ENCODE results near the gene ESYT3. TPM values are rescaled to one million over a fixed set of nuclear protein-coding genes. Genes with fewer than 3 reads are reported as not detected.
"Not testable (repeated sequence)": the region's sequence is repeated elsewhere in the genome, so short reads cannot be mapped to it uniquely, and the experiment has no call there.

ESYT3 gene
- total RNA-seq, 1 donor from 2014 or later: not detected

DNA sequence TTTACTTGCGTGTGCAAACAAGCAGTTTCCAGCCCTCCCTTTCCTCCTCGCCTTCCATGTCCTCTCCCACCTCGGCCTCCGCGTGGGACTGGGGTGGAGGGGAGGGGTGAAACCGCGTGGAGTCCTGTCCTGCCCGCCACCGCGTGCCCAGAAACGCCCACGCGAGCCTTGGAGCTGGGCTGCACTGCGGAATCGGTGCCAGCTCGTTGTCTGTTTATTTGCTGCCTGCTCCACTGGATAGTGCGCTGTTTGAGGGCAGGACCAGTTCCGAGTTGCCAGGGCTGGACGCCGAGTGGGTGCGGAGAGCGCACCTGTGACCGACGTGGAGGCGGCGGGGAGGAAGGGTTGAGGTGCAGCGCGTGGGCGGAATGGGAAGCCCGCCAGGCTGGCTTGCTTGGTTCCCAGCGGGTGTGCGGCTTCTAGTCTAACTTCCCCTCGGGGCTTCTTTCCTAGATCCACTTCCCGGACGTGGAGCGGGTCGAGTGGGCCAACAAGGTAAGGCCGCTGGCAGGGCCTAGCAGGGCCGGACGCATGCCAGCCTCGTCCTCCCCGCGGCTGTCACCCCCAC is 17.3 kb downstream of the ESYT3 start:
- no peak for ATAC-seq (ENCODE audit: low read depth)
- TF ChIP-seq, protein P1, sequence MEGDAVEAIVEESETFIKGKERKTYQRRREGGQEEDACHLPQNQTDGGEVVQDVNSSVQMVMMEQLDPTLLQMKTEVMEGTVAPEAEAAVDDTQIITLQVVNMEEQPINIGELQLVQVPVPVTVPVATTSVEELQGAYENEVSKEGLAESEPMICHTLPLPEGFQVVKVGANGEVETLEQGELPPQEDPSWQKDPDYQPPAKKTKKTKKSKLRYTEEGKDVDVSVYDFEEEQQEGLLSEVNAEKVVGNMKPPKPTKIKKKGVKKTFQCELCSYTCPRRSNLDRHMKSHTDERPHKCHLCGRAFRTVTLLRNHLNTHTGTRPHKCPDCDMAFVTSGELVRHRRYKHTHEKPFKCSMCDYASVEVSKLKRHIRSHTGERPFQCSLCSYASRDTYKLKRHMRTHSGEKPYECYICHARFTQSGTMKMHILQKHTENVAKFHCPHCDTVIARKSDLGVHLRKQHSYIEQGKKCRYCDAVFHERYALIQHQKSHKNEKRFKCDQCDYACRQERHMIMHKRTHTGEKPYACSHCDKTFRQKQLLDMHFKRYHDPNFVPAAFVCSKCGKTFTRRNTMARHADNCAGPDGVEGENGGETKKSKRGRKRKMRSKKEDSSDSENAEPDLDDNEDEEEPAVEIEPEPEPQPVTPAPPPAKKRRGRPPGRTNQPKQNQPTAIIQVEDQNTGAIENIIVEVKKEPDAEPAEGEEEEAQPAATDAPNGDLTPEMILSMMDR (IDR thresholded peaks at IDR 0.05): no peak
- CTCF ChIA-PET: no interaction called here
- H3K4me3 Mint-ChIP-seq: no peak overlapping the region
- peaks cover 6% of the 10 kb centered on the region for H3K27me3 Mint-ChIP-seq
- H3K27ac Mint-ChIP-seq: no peak overlapping the region
- intact Hi-C loops (cut with micrococcal nuclease): no loop called here
- H3K36me3 Mint-ChIP-seq (ENCODE audit: low read depth): no peaks in the 10 kb centered on the region
- no peaks in the 10 kb centered on the region for H3K9me3 Mint-ChIP-seq
- no peak for DNase-seq
- no peaks in the 10 kb centered on the region for H3K4me1 Mint-ChIP-seq
- POLR2A ChIA-PET: no interaction called here

DNA sequence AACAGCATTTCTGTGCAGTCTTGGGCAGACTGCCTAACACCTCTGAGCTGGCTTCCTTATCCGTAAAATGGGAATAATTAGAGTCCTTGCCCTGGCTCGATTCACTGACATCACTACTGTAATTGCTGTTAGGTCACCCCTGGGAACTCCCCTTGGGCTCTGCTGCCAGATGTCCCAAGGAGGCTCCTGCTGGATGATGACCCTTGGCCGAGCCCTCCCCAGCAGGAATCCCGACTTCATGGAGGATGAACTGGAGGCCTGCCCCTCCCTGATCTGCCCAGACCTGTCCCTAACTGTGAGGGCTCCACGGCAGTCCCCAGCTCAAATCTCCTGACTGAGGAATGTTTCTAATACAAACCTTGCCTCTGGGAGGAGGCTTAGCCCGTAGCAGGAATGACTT is 18.0 kb downstream of the ESYT3 start:
- H3K4me3 Mint-ChIP-seq: no peak overlapping the region
- TF ChIP-seq, protein P1 (IDR thresholded peaks at IDR 0.05): no peak
- intact Hi-C loops (cut with micrococcal nuclease): no loop called here
- H3K27me3 Mint-ChIP-seq: peaks cover 8% of the 10 kb centered on the region
- DNase-seq (no peak), ATAC-seq (ENCODE audit: low read depth) (no peak)
- no peaks in the 10 kb centered on the region for H3K9me3 Mint-ChIP-seq
- CTCF ChIA-PET: no interaction called here
- no peaks in the 10 kb centered on the region for H3K36me3 Mint-ChIP-seq (ENCODE audit: low read depth)
- no peak overlapping the region for H3K27ac Mint-ChIP-seq
- no peaks in the 10 kb centered on the region for H3K4me1 Mint-ChIP-seq
- POLR2A ChIA-PET: no interaction called here

DNA sequence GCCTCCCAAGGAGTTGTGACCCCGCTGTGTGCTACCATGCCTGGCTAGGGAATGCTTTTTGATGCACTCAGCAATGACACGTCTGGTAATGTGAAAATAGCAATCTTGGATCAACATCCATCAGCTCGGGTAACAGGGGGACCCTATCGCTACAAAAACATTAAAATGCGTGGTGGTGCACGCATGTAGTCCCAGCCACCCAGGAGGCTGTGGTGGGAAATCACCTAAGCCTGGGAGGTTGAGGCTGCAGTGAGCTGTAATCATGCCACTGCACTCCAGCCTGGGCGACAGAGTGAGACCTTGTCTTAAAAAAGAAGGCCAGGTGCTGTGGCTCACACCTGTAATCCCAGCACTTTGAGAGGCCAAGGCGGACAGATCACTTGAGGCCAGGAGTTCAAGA is 19.5 kb downstream of the ESYT3 start:
- CTCF ChIA-PET; H3K27ac Mint-ChIP-seq; DNase-seq; ATAC-seq (ENCODE audit: low read depth); intact Hi-C loops (cut with micrococcal nuclease); H3K36me3 Mint-ChIP-seq (ENCODE audit: low read depth); POLR2A ChIA-PET; H3K9me3 Mint-ChIP-seq; H3K4me1 Mint-ChIP-seq; H3K4me3 Mint-ChIP-seq: not testable (repeated sequence)
- peaks cover 11% of the 10 kb centered on the region for H3K27me3 Mint-ChIP-seq

DNA sequence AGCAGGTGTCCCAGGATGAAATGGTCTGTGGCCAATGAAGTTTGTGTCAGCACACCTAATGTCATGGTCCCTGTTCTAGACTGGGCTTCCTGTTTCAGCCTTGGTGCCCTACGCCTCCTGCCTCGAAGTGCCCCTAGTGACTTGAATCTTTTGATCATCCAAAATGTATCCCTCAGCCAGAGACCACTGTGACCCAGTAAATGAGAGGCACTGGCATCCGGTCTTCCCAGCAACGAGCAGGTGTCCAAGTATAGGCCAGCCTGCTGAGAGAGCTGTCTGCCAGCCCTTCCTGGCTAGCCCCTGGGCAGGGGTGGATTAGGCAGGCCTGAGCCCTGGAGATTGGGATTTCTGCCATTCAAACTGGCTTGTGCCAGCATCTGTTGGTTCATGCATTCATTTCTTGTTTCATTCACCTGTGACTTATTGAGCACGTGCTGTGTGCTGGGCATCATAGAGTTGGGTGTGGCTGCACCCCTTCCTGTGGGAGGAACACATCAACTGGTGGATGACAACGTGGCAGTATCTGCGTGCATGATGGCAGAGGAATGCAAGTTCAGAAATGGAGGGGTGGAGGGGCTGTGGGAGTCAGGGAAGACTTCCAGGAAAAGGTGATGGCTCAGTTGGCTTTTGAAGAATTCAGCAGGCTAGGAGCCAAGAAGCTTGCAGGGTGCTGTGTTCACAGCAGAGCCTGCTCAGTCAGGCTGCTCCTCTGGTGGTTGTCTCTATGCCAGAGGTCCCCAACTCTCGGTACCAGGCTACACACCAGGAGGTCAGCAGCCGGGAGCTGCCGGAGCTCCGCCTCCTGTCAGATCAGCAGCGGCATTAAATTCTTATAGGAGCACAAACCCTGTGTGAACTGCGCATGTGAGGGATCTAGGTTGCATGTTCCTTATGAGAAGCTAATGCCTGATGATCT is 21.6 kb downstream of the ESYT3 start:
- ChIA-PET POLR2A (no interaction called here), CTCF (no interaction called here)
- Mint-ChIP-seq H3K27ac (no peak overlapping the region), H3K4me3 (no peak overlapping the region), H3K4me1 (no peaks in the 10 kb centered on the region), H3K36me3 (ENCODE audit: low read depth) (no peaks in the 10 kb centered on the region), H3K27me3 (peaks cover 11% of the 10 kb centered on the region), H3K9me3 (no peaks in the 10 kb centered on the region)
- TF ChIP-seq, protein P1 (IDR thresholded peaks at IDR 0.05): no peak
- intact Hi-C loops (cut with micrococcal nuclease): no loop called here
- DNase-seq: no peak
- ATAC-seq (ENCODE audit: low read depth): no peak

DNA sequence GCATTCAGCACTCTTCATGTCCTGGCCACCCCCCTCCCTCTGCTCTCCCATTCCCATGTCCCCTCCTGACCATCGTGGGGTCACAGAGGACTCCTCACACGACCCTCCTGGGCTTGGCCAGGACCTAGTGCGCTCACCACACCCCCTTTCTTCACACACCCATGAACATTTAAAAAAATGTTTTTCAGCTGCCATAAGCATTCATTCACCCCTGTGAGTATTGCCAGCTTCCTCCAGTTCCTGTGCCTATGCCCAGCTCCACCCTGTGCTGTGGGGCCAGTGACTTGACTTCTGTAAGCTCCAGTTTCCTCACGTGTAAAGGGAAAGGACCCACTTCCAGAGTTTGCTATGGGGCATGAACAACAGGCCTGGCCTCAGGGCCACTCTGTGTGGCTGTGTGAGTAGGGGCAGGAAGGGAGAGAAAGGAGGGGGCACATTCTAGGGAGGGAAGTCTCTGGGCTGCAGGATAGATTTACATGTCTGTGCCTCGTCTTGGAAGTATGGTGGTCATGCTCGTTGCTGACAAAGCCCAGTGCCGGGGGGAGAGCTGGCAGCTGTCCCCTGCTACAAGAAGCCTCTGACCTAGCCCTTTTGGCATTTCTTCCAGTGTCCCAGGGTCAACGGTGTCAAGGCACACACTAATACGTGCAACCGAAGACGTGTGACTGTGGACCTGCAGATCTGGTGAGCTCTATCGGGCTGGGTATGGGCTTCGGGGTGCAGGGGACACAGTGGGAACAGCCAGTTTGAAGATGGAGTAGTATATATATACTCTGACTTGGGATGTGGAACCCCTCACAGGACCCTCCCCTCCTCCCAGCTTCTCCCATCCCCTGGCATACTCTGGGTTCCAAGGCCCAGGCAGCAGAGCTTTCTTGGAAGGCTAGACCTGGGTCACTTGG is 22.8 kb downstream of the ESYT3 start:
- H3K4me3 Mint-ChIP-seq: no peak overlapping the region
- DNase-seq: no peak
- no peak overlapping the region for H3K27ac Mint-ChIP-seq
- H3K36me3 Mint-ChIP-seq (ENCODE audit: low read depth): no peaks in the 10 kb centered on the region
- peaks cover 10% of the 10 kb centered on the region for H3K27me3 Mint-ChIP-seq
- CTCF ChIA-PET: no interaction called here
- ATAC-seq (ENCODE audit: low read depth): no peak
- no peaks in the 10 kb centered on the region for H3K4me1 Mint-ChIP-seq
- TF ChIP-seq, protein P1 (IDR thresholded peaks at IDR 0.05): no peak
- POLR2A ChIA-PET: no interaction called here
- H3K9me3 Mint-ChIP-seq: no peaks in the 10 kb centered on the region
- intact Hi-C loops (cut with micrococcal nuclease): no loop called here
